ENCODE results near the gene TRAPPC5.

GRCh38 chr19:7736148-7736547 lies 55.5 kb downstream of the TRAPPC5 start:
- TF ChIP-seq EZH2 (IDR thresholded peaks at IDR 0.05; ENCODE audit: borderline replicate concordance, low read depth, low read length, poor library complexity, severe bottlenecking) (no peak), CTCF (conservative IDR thresholded peaks at IDR 0.05; ENCODE audit: low read depth, low read length) (no peak)

Data from A673 (cell line).